Neural cell (in vitro differentiated cells): ENCODE data around the gene FBP2. TPM values are rescaled to one million over a fixed set of nuclear protein-coding genes. Genes with fewer than 3 reads are reported as not detected.

Source experiments
- H2AFZ ChIP-seq: fragments of 200-600, 300-800 bp; sonication (generic), shearing (Covaris generic); 2 replicates; pipeline ENCODE4 v1.6.0; 2014; ENCODE audit warnings: low read depth, mild to moderate bottlenecking, antibody characterized with exemption, low read length, moderate library complexity
- H3F3A ChIP-seq: fragments of 200-600 bp; shearing (Covaris generic); 2 replicates; pipeline ENCODE4 v1.6.1; 2016; ENCODE audit warnings: mild to moderate bottlenecking, moderate library complexity, mixed read lengths, antibody characterized with exemption, low read length; ENCODE audit not compliant: insufficient read depth, poor library complexity, severe bottlenecking
- H3K27ac ChIP-seq: fragments of 200-600, 300-800 bp; sonication (generic), shearing (Covaris generic); 2 replicates; pipeline ENCODE4 v1.5.1; 2014; ENCODE audit warnings: mild to moderate bottlenecking, low read length, moderate library complexity
- H3K27me3 ChIP-seq: fragments of 300-800, 200-600 bp; sonication (generic), shearing (Covaris generic); 2 replicates; pipeline ENCODE4 v1.6.0; 2014; ENCODE audit warnings: mild to moderate bottlenecking, low read depth, low read length, moderate library complexity; ENCODE audit not compliant: insufficient read depth
- H3K36me3 ChIP-seq: fragments of 300-800, 200-600 bp; sonication (generic), shearing (Covaris generic); 2 replicates; pipeline ENCODE4 v1.5.1; 2014; ENCODE audit warnings: mild to moderate bottlenecking, antibody characterized with exemption, low read length, moderate library complexity; ENCODE audit not compliant: insufficient read depth
- H3K4me2 ChIP-seq: fragments of 300-800, 200-600 bp; sonication (generic), shearing (Covaris generic); 2 replicates; pipeline ENCODE4 v1.6.0; 2014; ENCODE audit warnings: mild to moderate bottlenecking, low read length
- H3K4me3 ChIP-seq: fragments of 300-800, 200-600 bp; sonication (generic), shearing (Covaris generic); 2 replicates; pipeline ENCODE4 v1.5.1; 2014; ENCODE audit warnings: mild to moderate bottlenecking, low read length, moderate library complexity
- H3K79me2 ChIP-seq: fragments of 200-600 bp; shearing (Covaris generic); replicated peaks from 2 replicates; pipeline ENCODE4 v1.6.0; 2014; ENCODE audit warnings: mild to moderate bottlenecking, low read length, moderate library complexity; ENCODE audit not compliant: insufficient read depth
- H3K9ac ChIP-seq: fragments of 300-800, 200-600 bp; sonication (generic), shearing (Covaris generic); 2 replicates; pipeline ENCODE4 v1.6.1; 2016; ENCODE audit warnings: mild to moderate bottlenecking, low read length, mixed read lengths
- H3K9me2 ChIP-seq: fragments of 200-600 bp; shearing (Covaris generic); 2 replicates; pipeline ENCODE4 v1.6.1; 2016; ENCODE audit warnings: mild to moderate bottlenecking, low read length, mixed read lengths; ENCODE audit not compliant: insufficient read depth
- H3K9me3 ChIP-seq: fragments of 200-600, 300-800 bp; sonication (generic), shearing (Covaris generic); 2 replicates; pipeline ENCODE4 v1.6.1; 2016; ENCODE audit warnings: mild to moderate bottlenecking, mixed run types, low read length, moderate library complexity, mixed read lengths
- H4K20me1 ChIP-seq: fragments of 200-600 bp; shearing (Covaris generic); 2 replicates; pipeline ENCODE4 v1.6.1; 2016; ENCODE audit warnings: mild to moderate bottlenecking, mixed run types; ENCODE audit not compliant: insufficient read depth
- EP300 ChIP-seq: fragments of 450-650 bp; conservative IDR thresholded peaks from 2 replicates; pipeline ENCODE4 v1.6.1; 2014; ENCODE audit warnings: antibody characterized with exemption, mild to moderate bottlenecking, moderate library complexity; ENCODE audit not compliant: poor library complexity, severe bottlenecking
- EZH2 ChIP-seq: fragments of 200-600, 300-800 bp; shearing (Covaris generic), sonication (generic); IDR thresholded peaks from 2 replicates; pipeline ENCODE4 v1.6.1; 2014; ENCODE audit warnings: antibody characterized with exemption, low read length, borderline replicate concordance, mild to moderate bottlenecking; ENCODE audit not compliant: insufficient read depth, poor library complexity, severe bottlenecking
- MXI1 ChIP-seq: fragments of 450-650 bp; conservative IDR thresholded peaks from 2 replicates; pipeline ENCODE4 v1.6.1; 2014; ENCODE audit warnings: antibody characterized with exemption, mild to moderate bottlenecking; ENCODE audit not compliant: poor library complexity, severe bottlenecking
- POLR2AphosphoS5 ChIP-seq: IDR thresholded peaks from 2 replicates; pipeline ENCODE4 v1.6.1; 2012
- RAD21 ChIP-seq: fragments of 450-650 bp; conservative IDR thresholded peaks from 2 replicates; pipeline ENCODE4 v1.6.1; 2014; ENCODE audit warnings: antibody characterized with exemption, mild to moderate bottlenecking, moderate library complexity
- REST ChIP-seq: IDR thresholded peaks from 2 replicates; pipeline ENCODE4 v1.6.1; 2012; ENCODE audit warnings: borderline replicate concordance
- SMC3 ChIP-seq: fragments of 450-650 bp; conservative IDR thresholded peaks from 2 replicates; pipeline ENCODE4 v1.6.1; 2014; ENCODE audit warnings: antibody characterized with exemption, mild to moderate bottlenecking, moderate library complexity; ENCODE audit not compliant: poor library complexity
- TAF1 ChIP-seq: IDR thresholded peaks from 2 replicates; pipeline ENCODE4 v1.6.1; 2012; ENCODE audit warnings: low read depth
- polyA plus RNA-seq: library from polyadenylated mRNA; depleted of rRNA; stranded (reverse); fragments of >200 nt; gene quantifications from 2 replicates; pipeline ENCODE4 v1.2.3, GENCODE V29; 2014
- TF ChIP-seq, protein P1 (sequence below): fragments of 450-650 bp; IDR thresholded peaks from 2 replicates; pipeline ENCODE4 v1.5.1; 2014; ENCODE audit warnings: antibody characterized with exemption, mild to moderate bottlenecking, moderate library complexity; ENCODE audit not compliant: poor library complexity, severe bottlenecking

The FBP2 gene
- polyA plus RNA-seq, 1 donor from 2014 or later = not detected

DNA sequence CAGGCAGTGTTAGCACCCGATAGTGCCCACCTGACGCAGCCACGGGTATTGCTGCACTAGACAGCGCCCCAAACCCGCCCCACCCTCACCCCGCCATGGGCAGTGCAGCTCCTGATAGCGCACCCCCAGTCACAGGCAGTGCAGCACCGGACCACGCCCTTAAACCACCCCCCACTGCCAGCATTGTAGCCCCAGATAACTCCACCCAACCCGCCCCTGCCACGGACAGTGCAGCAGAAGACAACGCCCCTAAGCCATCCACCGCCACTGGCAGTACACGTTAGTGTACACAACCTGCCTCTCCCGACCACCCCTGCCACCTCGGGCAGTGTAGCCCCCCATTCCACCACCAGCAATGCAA is 39.6 kb downstream of the FBP2 start:
- Histone ChIP-seq H3F3A (no peaks in the 10 kb centered on the region), H3K9me3 (no peaks in the 10 kb centered on the region), H3K27me3 (no peaks in the 10 kb centered on the region), H3K9ac (peak overlapping the region; percentile 86), H3K4me3 (peak overlapping the region; percentile 86), H4K20me1 (no peaks in the 10 kb centered on the region), H3K79me2 (peaks cover 7% of the 10 kb centered on the region), H3K9me2 (no peaks in the 10 kb centered on the region), H3K4me2 (peak overlapping the region; percentile 71), H2AFZ (peak overlapping the region; percentile 74), H3K36me3 (no peaks in the 10 kb centered on the region), H3K27ac (peak overlapping the region; percentile 92)
- TF ChIP-seq EP300 (no peak), EZH2 (no peak), POLR2AphosphoS5 (no peak), RAD21 (no peak), SMC3 (no peak), TAF1 (no peak), MXI1 (no peak), REST (no peak)
- TF ChIP-seq, protein P1, sequence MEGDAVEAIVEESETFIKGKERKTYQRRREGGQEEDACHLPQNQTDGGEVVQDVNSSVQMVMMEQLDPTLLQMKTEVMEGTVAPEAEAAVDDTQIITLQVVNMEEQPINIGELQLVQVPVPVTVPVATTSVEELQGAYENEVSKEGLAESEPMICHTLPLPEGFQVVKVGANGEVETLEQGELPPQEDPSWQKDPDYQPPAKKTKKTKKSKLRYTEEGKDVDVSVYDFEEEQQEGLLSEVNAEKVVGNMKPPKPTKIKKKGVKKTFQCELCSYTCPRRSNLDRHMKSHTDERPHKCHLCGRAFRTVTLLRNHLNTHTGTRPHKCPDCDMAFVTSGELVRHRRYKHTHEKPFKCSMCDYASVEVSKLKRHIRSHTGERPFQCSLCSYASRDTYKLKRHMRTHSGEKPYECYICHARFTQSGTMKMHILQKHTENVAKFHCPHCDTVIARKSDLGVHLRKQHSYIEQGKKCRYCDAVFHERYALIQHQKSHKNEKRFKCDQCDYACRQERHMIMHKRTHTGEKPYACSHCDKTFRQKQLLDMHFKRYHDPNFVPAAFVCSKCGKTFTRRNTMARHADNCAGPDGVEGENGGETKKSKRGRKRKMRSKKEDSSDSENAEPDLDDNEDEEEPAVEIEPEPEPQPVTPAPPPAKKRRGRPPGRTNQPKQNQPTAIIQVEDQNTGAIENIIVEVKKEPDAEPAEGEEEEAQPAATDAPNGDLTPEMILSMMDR = no peak

DNA sequence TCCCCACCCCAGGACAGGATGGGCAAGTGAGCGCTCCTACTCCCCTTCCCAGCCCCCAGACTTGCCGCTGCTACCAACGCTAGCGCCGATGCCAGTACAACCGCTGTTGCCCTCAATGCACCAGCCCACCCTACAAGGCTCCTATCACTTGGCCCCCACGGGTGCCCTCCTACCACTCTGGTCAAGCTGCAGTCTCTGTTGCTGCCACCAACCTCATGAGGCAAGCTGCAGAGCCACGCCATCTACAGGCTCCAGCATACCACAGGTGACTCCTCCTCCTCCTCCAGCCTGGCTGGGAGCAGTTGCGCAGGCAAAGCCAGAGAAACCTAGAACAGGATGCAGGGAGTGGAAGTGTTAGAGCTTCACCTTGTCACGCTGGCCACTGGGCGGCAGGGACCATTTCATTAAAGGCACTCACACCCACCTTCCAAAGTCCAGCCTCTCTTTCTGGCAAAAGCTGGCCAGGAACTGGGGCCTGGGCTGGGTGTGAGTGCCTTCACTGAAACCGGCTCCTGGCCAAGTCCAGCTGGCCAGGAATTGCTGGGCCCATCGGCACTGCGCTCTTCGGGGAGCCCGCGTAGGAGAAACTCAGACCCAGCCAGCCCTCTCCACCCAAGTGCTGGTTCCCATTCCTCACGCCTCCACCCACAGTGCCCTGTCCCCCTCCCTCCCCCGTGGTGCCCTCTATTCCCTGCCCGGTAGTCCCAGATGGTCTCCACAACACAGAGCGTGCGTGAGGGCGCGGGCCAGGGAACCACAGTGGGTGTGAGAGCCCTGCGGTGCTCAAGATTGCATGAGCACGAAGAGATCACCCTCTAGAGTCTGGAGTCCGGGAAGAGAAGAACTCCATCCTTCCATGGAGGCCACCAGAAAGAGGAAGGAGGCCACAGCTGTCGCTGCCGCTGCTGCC is 40.3 kb downstream of the FBP2 start:
- H3K27me3 ChIP-seq = no peaks in the 10 kb centered on the region
- peak overlapping the region; percentile 74 for H2AFZ ChIP-seq
- no peaks in the 10 kb centered on the region for H3K9me2 ChIP-seq
- H3F3A ChIP-seq = no peaks in the 10 kb centered on the region
- no peaks in the 10 kb centered on the region for H4K20me1 ChIP-seq
- no peaks in the 10 kb centered on the region for H3K36me3 ChIP-seq
- H3K9me3 ChIP-seq = no peaks in the 10 kb centered on the region
- H3K4me2 ChIP-seq = peak overlapping the region; percentile 71
- H3K27ac ChIP-seq = peak overlapping the region; percentile 92
- peaks cover 7% of the 10 kb centered on the region for H3K79me2 ChIP-seq
- peak overlapping the region; percentile 86 for H3K9ac ChIP-seq
- TF ChIP-seq EP300 = no peak
- TF ChIP-seq REST = no peak
- TF ChIP-seq TAF1 = no peak
- no peak for TF ChIP-seq SMC3
- peak overlapping the region; percentile 86 for H3K4me3 ChIP-seq
